Raji (cell line): ENCODE results near the gene MYO7B.

Experiments
- POLR2A ChIP-seq: IDR thresholded peaks from 2 replicates; pipeline ENCODE4 v1.6.1; 2011; ENCODE audit warnings: low read depth, low read length, control low read depth; ENCODE audit not compliant: insufficient read depth

The MYO7B gene

DNA sequence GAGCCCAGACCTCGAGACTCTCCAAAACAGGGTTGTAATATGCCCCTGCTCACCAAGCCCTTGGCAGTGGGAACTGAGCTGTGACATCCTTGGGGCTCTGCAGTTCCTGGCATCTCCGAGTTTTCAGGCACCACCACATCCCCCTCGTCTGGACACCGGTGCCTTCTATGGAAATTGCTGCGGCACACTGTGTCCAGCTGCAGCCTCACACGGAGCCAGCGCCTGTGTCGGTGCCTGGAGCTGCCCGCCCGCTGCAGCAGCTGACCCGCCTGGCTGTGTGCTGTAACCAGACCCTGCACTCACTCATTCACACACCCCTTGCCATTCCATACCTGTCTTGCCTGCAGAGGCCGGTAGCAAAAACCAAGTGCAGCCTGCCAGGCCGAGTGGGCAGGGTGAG lies 21.0 kb upstream of the MYO7B start:
- TF ChIP-seq POLR2A: no peak

DNA sequence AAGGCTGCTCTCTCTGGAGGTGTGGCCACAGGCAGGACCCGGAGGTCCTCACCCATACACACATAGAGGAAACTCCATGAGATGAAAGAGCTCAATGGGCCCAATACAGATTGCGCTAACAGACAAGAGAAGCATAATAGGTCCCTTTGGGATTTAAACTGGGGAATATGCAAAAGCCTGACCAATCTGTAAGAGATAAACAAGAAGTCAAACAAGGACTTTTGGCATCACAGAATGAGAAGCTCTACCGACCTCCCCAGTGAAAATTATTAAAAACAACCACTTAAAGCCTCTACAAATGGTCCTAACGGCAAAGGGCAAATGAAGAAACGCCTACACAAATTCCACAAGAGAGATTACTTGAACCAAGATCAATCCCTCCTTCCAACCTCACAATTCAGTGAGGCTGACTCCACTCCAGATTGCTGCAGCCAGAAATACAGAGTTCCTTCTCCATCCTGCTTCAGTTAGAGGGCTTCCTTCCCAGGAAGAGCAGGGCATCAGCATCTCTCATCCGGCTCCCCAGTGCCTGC lies 20.0 kb upstream of the MYO7B start:
- TF ChIP-seq POLR2A: no peak

DNA sequence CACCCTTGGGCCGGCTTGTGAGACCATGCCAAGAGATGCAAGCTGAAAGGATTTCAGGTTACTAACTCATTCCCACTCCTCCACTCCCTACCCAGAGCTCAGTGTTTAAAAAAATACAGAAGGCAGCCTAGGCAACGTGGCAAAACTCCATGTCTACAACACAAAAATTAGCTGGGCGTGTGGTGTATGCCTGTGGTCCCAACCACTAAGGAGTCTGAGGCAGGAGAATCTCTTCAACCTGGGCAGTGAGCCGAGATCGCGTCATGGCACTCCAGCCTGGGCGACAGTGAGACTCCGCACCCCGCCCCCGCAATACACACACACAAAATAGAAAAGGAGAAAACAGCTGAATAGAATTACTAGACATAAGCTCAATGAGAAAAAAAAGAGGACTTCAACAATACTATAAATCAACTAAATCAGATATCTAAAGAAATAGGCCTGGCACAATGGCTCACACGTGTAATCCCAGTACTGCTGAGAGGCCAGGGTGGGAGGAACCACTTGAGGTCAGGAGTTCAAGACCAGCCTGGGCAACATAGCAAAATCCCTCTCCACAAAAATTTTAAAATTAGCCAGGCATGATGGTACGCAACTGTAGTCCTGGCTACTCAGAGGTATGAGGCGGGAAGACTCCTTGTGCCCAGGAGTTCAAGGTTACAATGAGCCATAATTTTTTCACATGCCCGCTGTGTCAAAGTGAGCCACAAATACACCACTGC lies 19.3 kb upstream of the MYO7B start:
- no peak for TF ChIP-seq POLR2A

DNA sequence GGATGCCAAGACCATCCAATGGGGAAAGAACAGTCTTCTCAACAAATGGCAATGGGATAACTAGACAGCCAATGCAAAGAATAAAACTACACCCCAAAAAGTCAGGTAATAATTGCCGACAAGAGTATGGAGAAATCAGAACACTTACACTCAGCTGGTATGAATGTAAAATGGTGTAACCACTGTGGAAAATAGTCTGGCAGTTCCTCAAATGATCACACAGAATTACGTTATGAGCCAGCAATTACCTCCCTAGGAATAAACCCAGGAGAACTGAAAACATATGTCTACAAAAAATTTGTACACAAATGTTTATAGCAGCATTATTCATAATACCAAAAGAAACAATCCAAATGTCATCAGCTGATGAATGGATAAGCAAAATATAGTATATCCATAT lies 18.0 kb upstream of the MYO7B start:
- no peak for TF ChIP-seq POLR2A

DNA sequence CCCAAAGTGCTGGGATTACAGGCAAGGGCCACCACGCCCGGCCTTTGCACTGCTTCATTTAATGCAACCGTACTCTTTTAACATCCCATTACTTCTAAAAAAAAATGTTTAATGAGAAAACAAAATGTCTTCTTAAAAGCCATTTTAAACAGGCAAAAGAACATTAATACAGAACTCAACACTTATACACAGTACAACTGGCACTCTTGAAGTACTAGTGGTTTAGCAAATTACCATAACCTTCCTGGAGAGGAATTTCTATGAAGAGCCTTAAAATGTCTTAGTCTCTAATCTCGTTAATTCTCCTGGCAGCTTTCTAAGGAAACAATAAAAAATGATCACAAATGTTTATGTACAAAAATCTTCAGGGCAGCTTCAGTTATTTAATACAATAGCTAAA lies 15.1 kb upstream of the MYO7B start:
- no peak for TF ChIP-seq POLR2A

DNA sequence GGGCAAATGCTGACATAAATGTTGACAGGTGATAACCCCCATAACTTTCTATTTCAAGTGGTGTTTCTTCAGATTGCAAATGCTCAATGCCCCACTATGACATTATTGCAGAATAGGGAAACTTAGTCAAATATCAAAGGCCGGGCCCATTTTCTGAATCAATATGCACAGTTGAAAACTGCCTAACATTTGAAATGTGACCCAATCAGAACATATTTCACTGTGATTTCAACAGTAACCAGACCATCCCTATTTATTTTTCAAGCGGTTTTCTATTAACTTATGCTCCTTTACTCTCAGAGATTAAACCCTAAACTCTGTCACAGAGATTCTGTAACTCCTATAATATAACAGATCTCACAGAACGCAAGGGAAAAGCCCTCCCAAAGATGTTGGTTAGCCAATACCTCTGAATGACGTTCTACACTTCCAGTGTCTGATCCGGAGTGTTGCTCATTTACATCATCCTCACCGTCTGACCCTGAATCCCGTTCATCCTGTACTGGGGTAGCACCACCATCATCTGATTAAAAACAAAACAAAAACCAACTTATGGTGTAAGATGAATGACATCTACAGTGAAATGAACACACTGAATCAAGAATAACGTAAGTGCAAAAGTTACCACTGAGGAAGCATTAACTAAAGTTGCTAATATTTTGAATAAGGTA lies 12.1 kb upstream of the MYO7B start:
- TF ChIP-seq POLR2A: no peak

DNA sequence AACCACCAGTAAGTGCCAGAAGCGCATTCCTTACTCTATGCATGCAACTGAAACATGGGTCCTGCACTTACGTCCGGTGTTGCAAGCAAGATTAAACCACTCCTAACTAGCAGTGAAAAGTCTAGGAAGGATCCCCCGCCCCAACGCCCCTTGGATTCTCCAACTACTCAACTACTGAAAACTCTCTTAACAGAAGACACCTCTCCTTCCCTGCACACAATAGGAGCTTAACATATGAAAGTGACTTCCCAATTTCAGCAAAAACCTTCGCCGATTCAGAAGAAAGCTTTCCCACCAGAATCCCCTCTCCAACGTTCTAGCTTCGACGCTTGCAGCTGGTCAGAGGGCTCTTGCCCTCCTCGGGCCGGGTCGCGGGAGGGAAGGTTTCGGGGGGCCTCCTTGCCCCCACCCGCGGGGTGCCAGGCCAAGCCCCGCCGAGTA lies 9.8 kb upstream of the MYO7B start:
- no peak for TF ChIP-seq POLR2A

DNA sequence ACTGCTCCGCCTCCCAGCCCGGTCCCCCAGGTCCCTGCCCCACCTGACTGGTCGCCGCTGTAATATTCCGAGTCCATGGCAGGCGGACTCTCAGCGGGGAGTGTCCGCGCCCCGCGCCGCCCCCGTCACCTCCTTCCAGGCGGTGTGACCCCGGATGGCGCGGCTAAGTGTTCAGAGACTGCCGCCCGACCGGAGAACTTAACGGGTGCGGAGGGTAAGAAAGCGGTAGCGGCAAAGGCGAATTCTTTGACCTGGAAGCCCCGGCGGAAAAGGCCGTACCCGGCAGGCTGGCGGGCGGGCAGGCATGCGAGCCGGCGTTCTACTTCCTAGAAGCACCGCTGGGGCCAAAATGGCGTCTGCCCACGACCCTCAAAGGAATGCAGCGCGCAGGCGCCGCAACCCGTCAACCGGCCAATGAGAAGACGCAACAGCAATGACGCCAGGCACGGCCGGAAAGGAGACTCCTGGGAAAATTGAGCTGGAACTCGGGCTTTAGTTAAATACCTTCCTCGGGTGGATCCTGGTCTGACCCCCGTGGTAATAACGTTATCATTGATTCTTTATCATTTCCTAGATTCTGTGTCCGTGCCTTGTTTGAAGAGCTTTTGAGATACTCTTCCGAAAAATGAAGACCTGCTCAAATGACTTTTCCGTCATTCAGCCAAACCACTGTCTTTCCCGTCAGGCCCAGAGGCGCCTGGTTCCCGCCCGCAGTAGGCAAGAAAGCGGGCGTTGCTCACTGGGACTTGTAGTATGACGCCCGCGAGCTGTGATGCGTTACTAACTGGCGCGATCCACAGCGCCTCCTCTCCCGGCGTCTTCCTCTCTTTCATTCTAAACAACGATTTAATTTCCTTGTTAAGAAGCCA lies 9.1 kb upstream of the MYO7B start, which contains the start of gene IWS1:
TSS of gene IWS1 (minus strand) at position 358 of the 869 bp plus-strand sequence. CDS start at position 77, 281 bp downstream.
- TF ChIP-seq POLR2A: peak; percentile 63

DNA sequence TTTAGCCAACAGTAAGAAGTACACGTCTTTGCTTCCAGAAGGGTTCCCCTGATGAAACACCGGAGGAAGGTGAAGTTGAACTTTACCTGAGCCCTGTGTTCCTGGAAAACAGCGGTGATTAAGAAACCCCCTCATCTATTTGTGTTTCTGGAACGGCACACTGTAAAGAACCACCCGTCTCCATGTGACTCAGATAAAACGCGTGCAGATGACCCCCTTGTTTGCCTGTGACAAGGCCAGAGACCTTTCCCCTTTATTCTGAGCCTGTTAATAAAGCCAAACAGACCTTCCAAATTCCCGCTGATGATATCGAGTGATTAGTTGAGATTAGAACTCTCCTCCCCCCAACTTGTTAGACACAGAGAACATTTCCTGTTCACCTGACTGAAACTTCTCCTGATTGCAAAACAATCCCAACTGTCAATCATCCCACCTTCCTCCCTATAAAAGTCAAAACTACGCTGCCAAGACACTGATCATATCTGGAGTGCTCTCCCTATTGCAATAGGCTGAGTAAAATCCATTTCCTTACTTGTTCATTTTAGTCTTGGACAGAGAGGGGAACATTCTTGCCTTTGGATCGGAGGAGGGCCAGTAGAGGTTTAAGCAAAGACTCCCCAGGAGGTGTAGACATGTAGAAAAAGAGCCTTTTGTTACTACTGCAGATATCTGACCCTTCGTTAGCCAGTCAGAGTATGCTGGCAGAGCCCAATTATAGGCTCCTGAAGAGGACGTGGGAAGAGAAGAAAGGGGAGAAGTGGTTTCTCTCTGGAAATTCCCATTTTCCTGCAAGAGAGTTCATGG lies 8.3 kb upstream of the MYO7B start:
- no peak; the same call in 1 of the 2 replicates for TF ChIP-seq POLR2A

DNA sequence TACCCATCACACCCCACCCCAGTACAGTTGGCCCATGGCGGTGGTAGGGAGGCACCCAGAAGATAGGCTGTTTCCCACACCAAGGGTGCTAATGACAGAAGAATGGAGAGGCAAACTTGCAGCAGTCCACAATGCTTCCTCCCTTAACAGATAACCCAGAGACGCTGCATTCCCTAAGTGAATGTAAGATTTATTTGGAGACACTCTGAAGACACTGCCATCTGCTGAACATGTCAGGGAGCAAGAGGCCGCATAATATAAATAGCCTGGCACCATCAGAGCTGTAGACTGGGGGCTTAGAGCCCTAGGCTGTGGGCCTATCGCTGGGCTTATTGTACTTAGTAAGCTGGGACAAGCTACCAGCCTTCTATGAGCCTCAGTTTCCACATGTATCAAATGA lies 7.0 kb upstream of the MYO7B start:
- TF ChIP-seq POLR2A: no peak

DNA sequence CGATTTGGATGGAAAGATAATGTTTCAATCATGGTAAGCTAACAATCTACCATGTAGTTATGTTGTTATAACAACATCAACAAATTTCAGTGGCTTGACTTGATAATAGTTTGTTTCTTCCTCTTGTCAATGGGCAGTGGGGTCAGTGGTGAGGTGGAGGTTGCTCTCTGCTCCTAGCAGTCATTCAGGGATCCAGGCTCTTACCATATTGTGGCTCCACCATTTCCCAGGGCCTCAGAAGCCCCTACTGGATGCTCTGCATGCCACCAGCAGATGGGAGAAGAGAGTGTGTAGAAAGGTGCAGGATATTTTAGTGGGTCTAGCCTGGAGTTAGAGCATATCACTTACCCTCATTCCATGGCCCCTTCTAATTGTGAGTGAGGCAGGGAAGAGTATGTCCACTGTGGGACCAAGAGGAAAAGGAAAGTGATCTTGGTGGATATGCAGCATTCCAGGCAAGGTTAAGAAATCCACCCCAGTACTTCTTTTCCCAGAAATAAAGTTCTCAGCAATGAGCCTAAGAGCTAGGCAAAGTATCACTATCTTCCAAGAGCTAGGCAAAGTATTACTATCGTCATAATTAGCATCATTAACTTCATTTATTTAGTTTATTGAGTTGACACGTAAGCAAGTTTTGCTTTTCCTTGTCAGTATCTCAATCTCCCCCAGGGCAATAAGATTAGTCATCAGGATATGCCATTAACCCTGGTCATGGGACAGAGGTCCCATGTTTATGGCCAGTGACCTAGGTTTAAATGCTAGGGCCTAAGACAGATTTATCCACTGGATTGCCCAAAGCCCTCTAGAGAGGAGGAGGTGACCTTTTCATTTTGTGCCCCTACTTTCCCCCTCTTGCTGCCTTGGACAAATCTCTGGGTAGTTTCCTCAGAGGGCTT lies 5.0 kb upstream of the MYO7B start:
- no peak for TF ChIP-seq POLR2A

DNA sequence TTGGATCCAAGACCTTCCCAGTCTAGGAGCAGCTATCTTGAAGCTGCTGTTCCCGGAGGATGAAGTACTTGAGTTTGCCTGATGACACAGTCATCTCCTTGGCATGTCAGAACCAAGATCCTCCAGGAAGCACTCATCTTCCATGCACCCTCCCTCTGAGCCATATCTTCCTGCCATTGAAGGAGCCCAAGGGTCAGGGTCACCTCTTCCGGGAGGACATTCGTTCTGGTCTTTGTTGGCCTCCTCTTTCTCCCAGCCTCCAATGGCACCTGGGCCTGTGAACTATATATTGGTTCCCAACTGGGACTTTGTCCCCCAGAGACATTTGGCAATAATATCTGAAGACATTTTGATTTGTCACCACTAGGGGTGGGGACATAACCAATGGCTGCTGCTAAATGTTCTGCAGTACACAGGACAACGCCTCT lies 4.2 kb upstream of the MYO7B start:
- no peak for TF ChIP-seq POLR2A

DNA sequence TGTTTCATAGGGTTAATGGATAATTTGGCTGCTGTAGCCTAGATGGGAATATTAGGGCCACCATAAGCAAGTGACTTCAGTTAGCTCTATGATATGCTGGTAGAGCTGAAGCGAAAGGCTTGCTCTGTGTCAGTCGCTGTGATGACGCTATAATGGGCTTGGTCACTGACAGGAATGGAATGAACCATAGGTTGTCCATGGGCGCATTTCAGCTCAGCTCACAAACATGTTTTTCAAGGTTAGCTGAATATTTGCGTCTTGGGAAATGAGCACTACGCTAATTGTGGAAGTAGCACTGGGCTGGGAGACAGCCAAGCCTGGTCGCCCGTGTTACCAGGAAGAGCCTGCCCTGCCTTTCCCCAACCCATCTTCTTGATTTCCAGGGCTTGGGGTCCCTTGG lies 3.2 kb upstream of the MYO7B start:
- no peak for TF ChIP-seq POLR2A
